Rectal smooth muscle tissue (tissue), 1 donor: Measurements from ENCODE around the gene EEF1A1.
"Not testable (repeated sequence)": the region's sequence is repeated elsewhere in the genome, so short reads cannot be mapped to it uniquely, and the experiment has no call there.

ENCODE experiments used
- H3K27ac ChIP-seq: one replicate; pipeline ENCODE4 v1.7.0; 2013; ENCODE audit warnings: low read depth, low read length, inconsistent platforms
- H3K27me3 ChIP-seq: one replicate; pipeline ENCODE4 v1.7.0; 2013; ENCODE audit warnings: low read length; ENCODE audit not compliant: control insufficient read depth, insufficient read depth
- H3K36me3 ChIP-seq: one replicate; pipeline ENCODE4 v1.7.0; 2013; ENCODE audit warnings: low read length; ENCODE audit not compliant: control insufficient read depth, insufficient read depth
- H3K4me1 ChIP-seq: one replicate; pipeline ENCODE4 v1.7.0; 2013; ENCODE audit warnings: low read length; ENCODE audit not compliant: control insufficient read depth, insufficient read depth
- H3K4me3 ChIP-seq: one replicate; pipeline ENCODE4 v1.7.0; 2013; ENCODE audit warnings: low read length
- H3K9ac ChIP-seq: one replicate; pipeline ENCODE4 v1.7.0; 2013; ENCODE audit warnings: low read length

The EEF1A1 gene

GRCh38 chr6:73511796-73512195 is 9.0 kb downstream of the EEF1A1 start:
- Histone ChIP-seq H3K4me3 (no peak overlapping the region), H3K27ac (no peak overlapping the region), H3K36me3 (peaks cover 12% of the 10 kb centered on the region), H3K9ac (no peak overlapping the region), H3K4me1 (peaks cover 6% of the 10 kb centered on the region), H3K27me3 (no peaks in the 10 kb centered on the region)

- Histone ChIP-seq H3K4me1 (no peaks in the 10 kb centered on the region), H3K27ac (no peak overlapping the region), H3K27me3 (no peaks in the 10 kb centered on the region), H3K9ac (no peak overlapping the region), H3K4me3 (no peak overlapping the region), H3K36me3 (peaks cover 2% of the 10 kb centered on the region)
Measured at GRCh38 chr6:73509851-73510250, 11.0 kb downstream of the EEF1A1 start.

GRCh38 chr6:73508776-73509175 is 12.1 kb downstream of the EEF1A1 start:
- no peaks in the 10 kb centered on the region for H3K4me1 ChIP-seq

GRCh38 chr6:73506246-73506645 is 14.6 kb downstream of the EEF1A1 start:
- Histone ChIP-seq H3K27me3 (no peaks in the 10 kb centered on the region), H3K27ac (no peak overlapping the region), H3K4me3 (no peak overlapping the region), H3K9ac (no peak overlapping the region), H3K36me3 (peaks cover 2% of the 10 kb centered on the region), H3K4me1 (no peaks in the 10 kb centered on the region)

More at GRCh38 chr6:73508776-73509175, 12.1 kb downstream of the EEF1A1 start:
- Histone ChIP-seq H3K27me3 (no peaks in the 10 kb centered on the region), H3K9ac (no peak overlapping the region), H3K36me3 (peaks cover 2% of the 10 kb centered on the region), H3K4me3 (no peak overlapping the region), H3K27ac (no peak overlapping the region)

- H3K4me1 ChIP-seq, H3K36me3 ChIP-seq, H3K4me3 ChIP-seq, H3K9ac ChIP-seq, H3K27ac ChIP-seq, H3K27me3 ChIP-seq: not testable (repeated sequence)
Measured at GRCh38 chr6:73505705-73506104, 15.1 kb downstream of the EEF1A1 start.

GRCh38 chr6:73505142-73505541 is 15.7 kb downstream of the EEF1A1 start:
- no peak overlapping the region for H3K27ac ChIP-seq
- H3K27me3 ChIP-seq, result no peaks in the 10 kb centered on the region
- H3K36me3 ChIP-seq, result peaks cover 2% of the 10 kb centered on the region
- H3K9ac ChIP-seq, result no peak overlapping the region
- no peak overlapping the region for H3K4me3 ChIP-seq
- no peaks in the 10 kb centered on the region for H3K4me1 ChIP-seq

- H3K36me3 ChIP-seq, result peaks cover 12% of the 10 kb centered on the region
- H3K27ac ChIP-seq, result no peak overlapping the region
- H3K4me3 ChIP-seq, result no peak overlapping the region
- H3K27me3 ChIP-seq, result no peaks in the 10 kb centered on the region
- no peak overlapping the region for H3K9ac ChIP-seq
- no peaks in the 10 kb centered on the region for H3K4me1 ChIP-seq
Measured at GRCh38 chr6:73504160-73504559, 16.7 kb downstream of the EEF1A1 start.

GRCh38 chr6:73503027-73503772 is 17.6 kb downstream of the EEF1A1 start:
- H3K9ac ChIP-seq, result no peak overlapping the region
- H3K27me3 ChIP-seq, result no peaks in the 10 kb centered on the region
- H3K27ac ChIP-seq, result no peak overlapping the region
- H3K4me1 ChIP-seq, result no peaks in the 10 kb centered on the region
- peaks cover 13% of the 10 kb centered on the region for H3K36me3 ChIP-seq
- H3K4me3 ChIP-seq, result no peak overlapping the region

- Histone ChIP-seq H3K9ac (no peak overlapping the region), H3K27me3 (no peaks in the 10 kb centered on the region), H3K4me3 (no peak overlapping the region), H3K27ac (no peak overlapping the region), H3K4me1 (no peaks in the 10 kb centered on the region), H3K36me3 (peaks cover 21% of the 10 kb centered on the region)
Measured at GRCh38 chr6:73497915-73498314, 22.9 kb downstream of the EEF1A1 start.

- Histone ChIP-seq H3K27ac (no peak overlapping the region), H3K4me1 (no peaks in the 10 kb centered on the region), H3K4me3 (no peak overlapping the region), H3K36me3 (peaks cover 5% of the 10 kb centered on the region), H3K27me3 (no peaks in the 10 kb centered on the region), H3K9ac (no peak overlapping the region)
Measured at GRCh38 chr6:73491377-73491776, 29.5 kb downstream of the EEF1A1 start.

GRCh38 chr6:73487473-73487872 is 33.4 kb downstream of the EEF1A1 start:
- Histone ChIP-seq H3K4me1 (no peaks in the 10 kb centered on the region), H3K36me3 (peaks cover 12% of the 10 kb centered on the region), H3K4me3 (no peak overlapping the region)

GRCh38 chr6:73484438-73484837 is 36.4 kb downstream of the EEF1A1 start:
- Histone ChIP-seq H3K36me3 (peaks cover 28% of the 10 kb centered on the region), H3K4me1 (no peaks in the 10 kb centered on the region), H3K27me3 (no peaks in the 10 kb centered on the region), H3K27ac (no peak overlapping the region), H3K4me3 (no peak overlapping the region), H3K9ac (no peak overlapping the region)

More at GRCh38 chr6:73487473-73487872, 33.4 kb downstream of the EEF1A1 start:
- Histone ChIP-seq H3K9ac (no peak overlapping the region), H3K27ac (no peak overlapping the region), H3K27me3 (no peaks in the 10 kb centered on the region)

- Histone ChIP-seq H3K4me1 (no peaks in the 10 kb centered on the region), H3K4me3 (no peak overlapping the region), H3K27ac (no peak overlapping the region), H3K9ac (no peak overlapping the region), H3K36me3 (peaks cover 23% of the 10 kb centered on the region), H3K27me3 (no peaks in the 10 kb centered on the region)
Measured at GRCh38 chr6:73481969-73482368, 38.9 kb downstream of the EEF1A1 start.
